OCI-LY3 (cell line): ENCODE data around the gene SH3BP5L.

Experiments used
- CTCF ChIP-seq: fragments of 200-600, 300-600 bp; sonication (generic); IDR thresholded peaks from 2 replicates; pipeline ENCODE4 v1.5.1; 2014; ENCODE audit warnings: antibody characterized with exemption, low read length, low read depth
- EZH2phosphoT487 ChIP-seq: fragments of 200-600 bp; shearing (Covaris generic); IDR thresholded peaks from 2 replicates; pipeline ENCODE4 v1.6.1; 2018; ENCODE audit warnings: antibody characterized with exemption, mixed run types, low read depth

GRCh38 chr1:248818505-248819374 is 7.0 kb downstream of the SH3BP5L start:
- TF ChIP-seq CTCF (no peak), EZH2phosphoT487 (no peak)
